ENCODE measurements around the gene OR4X1. TPM values are rescaled to one million over a fixed set of nuclear protein-coding genes. Genes with fewer than 3 reads are reported as not detected.

Gene OR4X1
- total and polyA plus RNA-seq, 2 donors, result not detected

Other genes starting within 250 kb of the OR4X1 start
- gene OR4B1, start 47.1 kb upstream of the OR4X1 start, total RNA-seq, result not detected
- gene OR4B1, start 47.1 kb upstream of the OR4X1 start, polyA plus RNA-seq, result not detected
- not detected for gene OR4X2, start 18.8 kb upstream of the OR4X1 start, total RNA-seq
- gene OR4X2, start 18.8 kb upstream of the OR4X1 start, polyA plus RNA-seq, result not detected
- gene OR4S1, start 42.4 kb downstream of the OR4X1 start, total RNA-seq, result not detected
- not detected for gene OR4S1, start 42.4 kb downstream of the OR4X1 start, polyA plus RNA-seq
- gene OR4C3, start 61.1 kb downstream of the OR4X1 start, total RNA-seq, result not detected
- not detected for gene OR4C3, start 61.1 kb downstream of the OR4X1 start, polyA plus RNA-seq
- not detected for gene OR4C5, start 102.6 kb downstream of the OR4X1 start, total RNA-seq
- not detected for gene OR4C5, start 102.6 kb downstream of the OR4X1 start, polyA plus RNA-seq
- gene OR4A47, start 224.9 kb downstream of the OR4X1 start, total RNA-seq, result not detected
- not detected for gene OR4A47, start 224.9 kb downstream of the OR4X1 start, polyA plus RNA-seq